CD14-positive monocyte (primary cell): ENCODE results near the gene PUM2. TPM values are rescaled to one million over a fixed set of nuclear protein-coding genes. Genes with fewer than 3 reads are reported as not detected.

ENCODE experiments used
- DNase-seq, 3 donors: peaks; one replicate each; pipeline ENCODE4 v3.0.0-alpha.2; 2011 to 2022
- H2AFZ ChIP-seq: 2 replicates; pipeline ENCODE4 v1.6.0; 2012; ENCODE audit warnings: mild to moderate bottlenecking, low read depth, low read length, inconsistent platforms; ENCODE audit not compliant: insufficient read depth, poor library complexity, severe bottlenecking
- H3K27ac ChIP-seq, 2 donors: 1 replicate in 1 of 2; 2 replicates in 1 of 2; pipeline ENCODE4 v1.5.1; 2012 to 2013; ENCODE audit warnings: low read length in 2 of 2, control low read depth in 1 of 2, inconsistent platforms in 1 of 2, low read depth in 1 of 2, mild to moderate bottlenecking in 1 of 2
- H3K27me3 ChIP-seq, 2 donors: one replicate each; pipeline versions ENCODE4 v1.6.0 to v1.6.1; 2011 to 2013; ENCODE audit warnings: low read length in 2 of 2; ENCODE audit not compliant: control insufficient read depth in 2 of 2, insufficient read depth in 2 of 2
- H3K36me3 ChIP-seq, 2 donors: replicated peaks in 1 of 2; 1 replicate in 1 of 2; 2 replicates in 1 of 2; pipeline versions ENCODE4 v1.5.1 to v1.6.1; 2012 to 2013; ENCODE audit warnings: low read length in 2 of 2, control low read depth in 1 of 2, inconsistent platforms in 1 of 2, mild to moderate bottlenecking in 1 of 2; ENCODE audit not compliant: insufficient read depth in 2 of 2, control insufficient read depth in 1 of 2
- H3K4me1 ChIP-seq, 2 donors: 1 replicate in 1 of 2; 2 replicates in 1 of 2; pipeline versions ENCODE4 v1.5.1 to v1.6.1; 2012 to 2013; ENCODE audit warnings: low read length in 2 of 2, control low read depth in 1 of 2, inconsistent platforms in 1 of 2, mild to moderate bottlenecking in 1 of 2, moderate library complexity in 1 of 2; ENCODE audit not compliant: insufficient read depth in 2 of 2, control insufficient read depth in 1 of 2
- H3K4me2 ChIP-seq: replicated peaks from 2 replicates; pipeline ENCODE3; 2012; ENCODE audit warnings: low read length, moderate library complexity, mild to moderate bottlenecking; ENCODE audit not compliant: poor library complexity, severe bottlenecking; ENCODE audit errors: extremely low read depth
- H3K4me3 ChIP-seq, 3 experiments: fragments of 200-600 bp in 1 of 3; sonication (generic) in 1 of 3; replicated peaks in 1 of 3; 1 replicate in 2 of 3; 2 replicates in 1 of 3; pipeline ENCODE4 v1.5.1; 2011 to 2013; ENCODE audit warnings: low read length in 3 of 3, mild to moderate bottlenecking in 3 of 3, control low read depth in 2 of 3, low read depth in 2 of 3, inconsistent platforms in 1 of 3, moderate library complexity in 1 of 3
- H3K79me2 ChIP-seq: 2 replicates; pipeline ENCODE4 v1.6.0; 2012; ENCODE audit warnings: mild to moderate bottlenecking, control low read depth, inconsistent platforms, low read length, moderate library complexity; ENCODE audit not compliant: insufficient read depth
- H3K9ac ChIP-seq: 2 replicates; pipeline ENCODE4 v1.6.0; 2017; ENCODE audit warnings: low read length, mild to moderate bottlenecking; ENCODE audit not compliant: insufficient read depth, poor library complexity, severe bottlenecking
- H3K9me3 ChIP-seq, 2 donors: replicated peaks in 1 of 2; 1 replicate in 1 of 2; 2 replicates in 1 of 2; pipeline versions ENCODE4 v1.5.1 to v1.6.1; 2012 to 2013; ENCODE audit warnings: low read length in 2 of 2, control low read depth in 1 of 2; ENCODE audit not compliant: control insufficient read depth in 1 of 2, insufficient read depth in 1 of 2
- H4K20me1 ChIP-seq: 2 replicates; pipeline ENCODE4 v1.6.0; 2012; ENCODE audit warnings: mild to moderate bottlenecking, low read length, control low read depth, moderate library complexity; ENCODE audit not compliant: insufficient read depth
- H3K27ac Mint-ChIP-seq, 7 donors: one replicate each; pipeline ENCODE4 v1.8.0; 2020; ENCODE audit warnings: mild to moderate bottlenecking in 7 of 7, mixed read lengths in 7 of 7, moderate library complexity in 6 of 7, inconsistent platforms in 2 of 7
- H3K27me3 Mint-ChIP-seq, 3 donors: one replicate each; pipeline ENCODE4 v1.8.0; 2021 to 2022; ENCODE audit warnings: low read depth in 3 of 3, mild to moderate bottlenecking in 3 of 3, mixed read lengths in 3 of 3, moderate library complexity in 3 of 3, inconsistent platforms in 1 of 3
- H3K36me3 Mint-ChIP-seq, 2 donors: one replicate each; pipeline ENCODE4 v1.8.0; 2020; ENCODE audit warnings: mixed read lengths in 2 of 2, inconsistent platforms in 1 of 2, mild to moderate bottlenecking in 1 of 2
- H3K4me1 Mint-ChIP-seq: one replicate; pipeline ENCODE4 v1.8.0; 2020; ENCODE audit warnings: mild to moderate bottlenecking, mixed read lengths
- H3K4me3 Mint-ChIP-seq, 2 donors: one replicate each; pipeline ENCODE4 v1.8.0; 2020; ENCODE audit warnings: mild to moderate bottlenecking in 2 of 2, mixed read lengths in 2 of 2, moderate library complexity in 1 of 2
- H3K9me3 Mint-ChIP-seq, 7 donors: one replicate each; pipeline ENCODE4 v1.8.0; 2020 to 2022; ENCODE audit warnings: mixed read lengths in 7 of 7, mild to moderate bottlenecking in 6 of 7, moderate library complexity in 6 of 7, inconsistent platforms in 2 of 7
- WGBS: methylation state at CpG from one replicate; pipeline ENCODE4 v1.1.5; 2013; ENCODE audit warnings: missing lambda C conversion rate; ENCODE audit not compliant: insufficient coverage; 5-methylcytosine and 5-hydroxymethylcytosine counted together
- intact Hi-C, 2 donors: fragments of 100-400 bp; cut with micrococcal nuclease; formaldehyde crosslinking; loops; one replicate each; pipeline versions ENCODE4 v1.15.0 to v1.15.1; 2023
- polyA plus RNA-seq, 3 donors: library from polyadenylated mRNA; depleted of rRNA in 1 of 3; unstranded in 2 of 3; stranded (reverse) in 1 of 3; fragments of 300-500 nt in 2 of 3; fragments of >200 nt in 1 of 3; fragmentation: Illumina TruSeq in 2 of 3; gene quantifications; 1 replicate in 2 of 3; 2 replicates in 1 of 3; pipeline ENCODE4 v1.2.3, GENCODE V29; 2012 to 2021
- TF ChIP-seq, protein P1 (sequence below): fragments of 200-600 bp; IDR thresholded peaks from one replicate; pipeline ENCODE4 v1.8.0; 2022; ENCODE audit warnings: antibody characterized with exemption, mild to moderate bottlenecking

Gene PUM2
- polyA plus RNA-seq, 3 donors: 7.2 to 22.4 (median 8.3) TPM

GRCh38 chr2:20339012-20339411 is 11.6 kb downstream of the PUM2 start:
- intact Hi-C loops: no loop called here

GRCh38 chr2:20334605-20335203 is 15.9 kb downstream of the PUM2 start:
- WGBS: 93% methylated on average over 2 of the region's 5 CpGs
- H3K9me3 ChIP-seq: peaks cover 0 to 4% of the 10 kb centered on the region in 2 donors
- no peak overlapping the region for H3K9ac ChIP-seq
- peaks cover 100% of the 10 kb centered on the region for H4K20me1 ChIP-seq
- H3K4me1 ChIP-seq: peaks cover 0 to 17% of the 10 kb centered on the region in 2 donors
- Mint-ChIP-seq H3K9me3 (peaks cover 0 to 11% (median 7%) of the 10 kb centered on the region in 7 donors), H3K27me3 (no peaks in the 10 kb centered on the region), H3K36me3 (peaks cover 4 to 43% of the 10 kb centered on the region in 2 donors), H3K4me1 (peaks cover 40% of the 10 kb centered on the region), H3K4me3 (no peak overlapping the region), H3K27ac (peak overlapping the region in 5 of 7 donors; percentile 5 to 80 (median 33))
- H3K27me3 ChIP-seq: no peaks in the 10 kb centered on the region
- TF ChIP-seq, protein P1, sequence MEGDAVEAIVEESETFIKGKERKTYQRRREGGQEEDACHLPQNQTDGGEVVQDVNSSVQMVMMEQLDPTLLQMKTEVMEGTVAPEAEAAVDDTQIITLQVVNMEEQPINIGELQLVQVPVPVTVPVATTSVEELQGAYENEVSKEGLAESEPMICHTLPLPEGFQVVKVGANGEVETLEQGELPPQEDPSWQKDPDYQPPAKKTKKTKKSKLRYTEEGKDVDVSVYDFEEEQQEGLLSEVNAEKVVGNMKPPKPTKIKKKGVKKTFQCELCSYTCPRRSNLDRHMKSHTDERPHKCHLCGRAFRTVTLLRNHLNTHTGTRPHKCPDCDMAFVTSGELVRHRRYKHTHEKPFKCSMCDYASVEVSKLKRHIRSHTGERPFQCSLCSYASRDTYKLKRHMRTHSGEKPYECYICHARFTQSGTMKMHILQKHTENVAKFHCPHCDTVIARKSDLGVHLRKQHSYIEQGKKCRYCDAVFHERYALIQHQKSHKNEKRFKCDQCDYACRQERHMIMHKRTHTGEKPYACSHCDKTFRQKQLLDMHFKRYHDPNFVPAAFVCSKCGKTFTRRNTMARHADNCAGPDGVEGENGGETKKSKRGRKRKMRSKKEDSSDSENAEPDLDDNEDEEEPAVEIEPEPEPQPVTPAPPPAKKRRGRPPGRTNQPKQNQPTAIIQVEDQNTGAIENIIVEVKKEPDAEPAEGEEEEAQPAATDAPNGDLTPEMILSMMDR: no peak
- peaks cover 100% of the 10 kb centered on the region for H3K79me2 ChIP-seq
- H3K36me3 ChIP-seq: peaks cover 0 to 26% of the 10 kb centered on the region in 2 donors
- DNase-seq: peak in 2 of 3 donors; percentile 12 to 31
- H3K4me3 ChIP-seq: no peak overlapping the region
- H3K27ac ChIP-seq: peak overlapping the region in 1 of 2 donors; percentile 48
- intact Hi-C loops: no loop called here
- no peak overlapping the region for H2AFZ ChIP-seq
- H3K4me2 ChIP-seq: no peak overlapping the region

More at GRCh38 chr2:20339012-20339411, 11.6 kb downstream of the PUM2 start:
- DNase-seq: no peak
- Histone ChIP-seq H2AFZ (no peak overlapping the region), H3K27ac (no peak overlapping the region), H3K4me2 (no peak overlapping the region), H3K36me3 (no peaks in the 10 kb centered on the region), H3K9ac (no peak overlapping the region), H3K79me2 (peaks cover 100% of the 10 kb centered on the region), H4K20me1 (peaks cover 100% of the 10 kb centered on the region), H3K4me1 (peaks cover 4 to 17% of the 10 kb centered on the region in 2 donors), H3K27me3 (no peaks in the 10 kb centered on the region), H3K9me3 (no peaks in the 10 kb centered on the region), H3K4me3 (no peak overlapping the region)
- H3K36me3 Mint-ChIP-seq: peaks cover 0 to 14% of the 10 kb centered on the region in 2 donors
- H3K4me1 Mint-ChIP-seq: peaks cover 43% of the 10 kb centered on the region
- TF ChIP-seq, protein P1: no peak
- no peak overlapping the region for H3K4me3 Mint-ChIP-seq
- no peak overlapping the region for H3K27ac Mint-ChIP-seq
- H3K9me3 Mint-ChIP-seq: no peaks in the 10 kb centered on the region
- H3K27me3 Mint-ChIP-seq: no peaks in the 10 kb centered on the region
- WGBS: no CpG with 5 or more reads among the region's 1 CpG
